Naive B cell (primary cell): ENCODE results near the gene EFTUD2. TPM values are rescaled to one million over a fixed set of nuclear protein-coding genes. Genes with fewer than 3 reads are reported as not detected.

ENCODE experiments used
- ATAC-seq, 2 donors: fragments of 150-1000 bp; cut with Tn5 transposase; 2 replicates each; pipeline ENCODE4 v1.10.0; 2021; ENCODE audit warnings: low read depth in 2 of 2, mild to moderate bottlenecking in 2 of 2, moderate library complexity in 2 of 2
- DNase-seq: peaks from one replicate; pipeline ENCODE4 v3.0.0; 2022
- H3K27ac Mint-ChIP-seq, 6 donors: one replicate each; pipeline ENCODE4 v1.8.0; 2020 to 2022; ENCODE audit warnings: mild to moderate bottlenecking in 6 of 6, mixed read lengths in 6 of 6, moderate library complexity in 5 of 6, inconsistent platforms in 2 of 6
- H3K27me3 Mint-ChIP-seq, 3 donors: one replicate each; pipeline ENCODE4 v1.8.0; 2021 to 2022; ENCODE audit warnings: mixed read lengths in 3 of 3, mild to moderate bottlenecking in 1 of 3
- H3K36me3 Mint-ChIP-seq, 2 donors: one replicate each; pipeline ENCODE4 v1.8.0; 2020 to 2022; ENCODE audit warnings: mixed read lengths in 2 of 2, inconsistent platforms in 1 of 2, mild to moderate bottlenecking in 1 of 2
- H3K4me1 Mint-ChIP-seq, 3 donors: one replicate each; pipeline ENCODE4 v1.8.0; 2020 to 2022; ENCODE audit warnings: mixed read lengths in 3 of 3, inconsistent platforms in 1 of 3, mild to moderate bottlenecking in 1 of 3, moderate library complexity in 1 of 3
- H3K4me3 Mint-ChIP-seq, 8 donors: one replicate each; pipeline ENCODE4 v1.8.0; 2020 to 2022; ENCODE audit warnings: mild to moderate bottlenecking in 8 of 8, mixed read lengths in 8 of 8, moderate library complexity in 8 of 8, inconsistent platforms in 2 of 8
- H3K9me3 Mint-ChIP-seq, 7 donors: one replicate each; pipeline ENCODE4 v1.8.0; 2020 to 2022; ENCODE audit warnings: mixed read lengths in 7 of 7, mild to moderate bottlenecking in 5 of 7, inconsistent platforms in 2 of 7, moderate library complexity in 1 of 7
- polyA plus RNA-seq, 6 donors: library from polyadenylated mRNA; unstranded; fragments of 300-500 nt; fragmentation: Illumina TruSeq; gene quantifications; one replicate each; pipeline ENCODE4 v1.2.3, GENCODE V29; 2021; ENCODE audit warnings: low read depth in 6 of 6

EFTUD2 gene
- polyA plus RNA-seq, 6 donors from 2014 or later: 45.4 to 92.7 (median 66.5) TPM

DNA sequence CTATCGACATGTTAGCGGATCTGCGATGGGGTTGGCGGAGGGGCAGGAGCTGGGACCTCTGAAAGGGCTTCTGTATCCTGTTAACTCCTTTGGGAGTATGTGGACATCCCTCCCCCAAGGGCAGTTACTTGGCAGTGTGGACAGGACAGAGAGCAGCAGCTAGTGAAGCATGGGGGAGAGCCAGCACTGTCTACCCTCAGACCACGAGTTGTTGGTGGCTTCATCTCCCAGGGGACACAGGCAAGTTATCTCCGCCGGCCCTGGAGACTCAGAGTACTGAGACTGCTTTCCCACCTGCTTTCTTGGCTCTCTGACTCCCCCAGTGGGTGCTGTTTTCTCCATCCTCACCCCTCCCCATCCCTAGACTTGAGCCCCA, 21.3 kb upstream of the EFTUD2 start:
- no peak for DNase-seq
- Mint-ChIP-seq H3K27me3 (peaks cover 0 to 41% (median 23%) of the 10 kb centered on the region in 3 donors), H3K4me3 (no peak overlapping the region), H3K4me1 (peaks cover 10 to 14% (median 11%) of the 10 kb centered on the region in 3 donors), H3K27ac (no peak overlapping the region), H3K36me3 (no peaks in the 10 kb centered on the region), H3K9me3 (no peaks in the 10 kb centered on the region)
- ATAC-seq: peak in 1 of 2 donors; percentile 24

DNA sequence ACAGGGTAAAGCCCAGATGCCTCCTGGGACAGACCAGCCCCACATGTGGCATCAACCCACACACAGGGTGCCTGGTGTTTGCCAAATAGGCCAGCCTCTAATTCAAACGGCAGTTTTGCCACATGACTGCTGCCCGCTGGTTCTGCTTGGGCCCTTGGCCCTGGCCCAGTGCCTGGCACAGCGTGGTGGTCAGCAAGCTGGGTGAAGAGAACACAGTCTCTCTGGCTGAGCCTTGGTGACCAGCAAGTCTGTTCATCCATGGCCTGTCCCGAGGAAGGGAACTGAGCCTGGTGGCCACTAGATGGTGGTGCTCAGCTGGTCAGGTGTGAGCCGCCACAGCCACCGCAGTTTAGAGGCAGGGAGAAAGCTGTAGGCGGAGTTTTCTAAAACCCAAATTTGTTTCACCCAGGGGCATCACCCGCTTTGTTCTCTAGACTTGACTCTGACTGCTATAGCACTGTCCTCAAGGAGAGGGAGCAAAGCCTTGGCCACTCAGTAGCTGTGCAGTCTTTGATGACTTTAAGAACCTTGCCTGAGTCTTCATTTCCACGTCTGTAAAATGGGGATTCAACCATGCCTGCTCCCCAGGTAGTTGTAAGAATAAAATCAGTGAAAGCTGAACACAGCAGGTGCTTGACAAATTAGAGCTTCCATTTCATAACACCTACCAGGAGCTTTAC, 20.8 kb upstream of the EFTUD2 start:
- DNase-seq (peak; percentile 50), ATAC-seq (peak; percentile 90 to 93)
- Mint-ChIP-seq H3K4me1 (peaks cover 10 to 14% (median 11%) of the 10 kb centered on the region in 3 donors), H3K36me3 (no peaks in the 10 kb centered on the region), H3K27me3 (peaks cover 0 to 43% (median 23%) of the 10 kb centered on the region in 3 donors), H3K27ac (no peak overlapping the region), H3K9me3 (no peaks in the 10 kb centered on the region), H3K4me3 (no peak overlapping the region)

DNA sequence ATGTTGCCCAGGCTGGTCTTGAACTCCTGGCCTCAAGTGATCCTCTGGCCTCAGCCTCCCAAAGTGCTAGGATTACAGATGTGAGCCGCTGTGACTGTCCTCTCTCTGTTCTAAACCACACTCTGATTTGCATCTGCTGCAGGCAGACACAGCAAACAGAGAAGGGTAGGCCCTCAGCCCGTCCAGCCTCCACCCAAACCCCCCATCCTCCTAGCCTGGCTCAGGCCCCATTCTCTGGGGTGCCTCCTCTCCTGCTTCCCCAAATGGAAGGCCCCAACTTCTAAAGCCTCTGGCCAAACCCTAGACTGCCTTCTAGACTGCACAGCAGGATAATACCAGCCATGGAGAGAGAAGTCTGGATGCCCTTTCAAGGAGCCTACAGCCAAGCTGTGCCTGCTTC, 20.2 kb upstream of the EFTUD2 start:
- no peak for ATAC-seq
- Mint-ChIP-seq H3K4me3 (peak overlapping the region in 1 of 8 donors; percentile 22), H3K27me3 (peaks cover 3 to 49% (median 28%) of the 10 kb centered on the region in 3 donors)

DNA sequence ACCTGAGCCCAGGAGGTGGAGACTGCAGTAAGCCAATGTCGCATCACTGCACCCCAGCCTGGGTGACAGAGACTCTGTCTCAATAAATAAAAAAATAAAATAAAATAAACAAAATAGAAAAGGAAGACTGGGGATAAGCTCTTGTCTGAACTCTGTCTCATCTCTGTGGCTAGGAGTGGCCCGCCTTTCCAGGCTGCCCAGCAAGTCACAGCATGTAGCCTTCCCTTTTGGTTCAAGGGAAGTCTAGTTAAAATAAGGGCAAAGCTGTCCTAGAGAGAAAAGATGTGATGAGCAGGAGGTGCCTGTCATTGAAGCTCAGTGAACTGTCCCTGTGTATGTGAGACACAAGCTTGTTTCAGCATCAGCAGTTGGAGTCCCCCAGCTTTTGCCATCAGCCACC, 18.8 kb upstream of the EFTUD2 start:
- Mint-ChIP-seq H3K36me3 (no peaks in the 10 kb centered on the region), H3K4me1 (peaks cover 14 to 16% (median 16%) of the 10 kb centered on the region in 3 donors), H3K27me3 (peaks cover 10 to 61% (median 40%) of the 10 kb centered on the region in 3 donors), H3K9me3 (no peaks in the 10 kb centered on the region), H3K4me3 (no peak overlapping the region), H3K27ac (no peak overlapping the region)
- ATAC-seq (no peak), DNase-seq (no peak)

More for the DNA sequence above, 20.2 kb upstream of the EFTUD2 start:
- Mint-ChIP-seq H3K36me3 (no peaks in the 10 kb centered on the region), H3K27ac (no peak overlapping the region), H3K9me3 (no peaks in the 10 kb centered on the region), H3K4me1 (peaks cover 13 to 15% (median 14%) of the 10 kb centered on the region in 3 donors)
- no peak for DNase-seq

DNA sequence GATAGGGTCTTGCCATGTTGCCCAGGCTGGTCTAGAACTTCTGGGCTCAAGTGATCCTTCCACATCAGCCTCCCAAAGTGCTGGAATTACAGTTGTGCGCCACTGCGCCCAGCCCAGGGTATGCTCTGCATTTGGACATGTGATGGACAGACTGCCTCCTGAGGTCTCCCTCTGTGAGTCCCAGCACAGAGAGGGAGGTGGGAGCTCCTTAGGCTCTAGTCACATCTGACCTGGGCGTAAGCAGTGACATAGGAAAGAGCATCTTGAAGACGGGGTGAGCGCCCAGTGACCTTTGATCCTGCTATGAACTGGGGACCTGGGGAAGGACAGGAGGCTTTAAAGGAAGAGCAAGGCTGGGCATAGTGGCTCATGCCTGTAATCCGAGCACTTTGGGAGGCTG, 18.2 kb upstream of the EFTUD2 start:
- DNase-seq (no peak), ATAC-seq (no peak)
- no peaks in the 10 kb centered on the region for H3K9me3 Mint-ChIP-seq
- no peak overlapping the region for H3K4me3 Mint-ChIP-seq
- peaks cover 16 to 17% (median 16%) of the 10 kb centered on the region in 3 donors for H3K4me1 Mint-ChIP-seq
- H3K27me3 Mint-ChIP-seq: peaks cover 13 to 59% (median 46%) of the 10 kb centered on the region in 3 donors
- H3K36me3 Mint-ChIP-seq: no peaks in the 10 kb centered on the region
- H3K27ac Mint-ChIP-seq: no peak overlapping the region

DNA sequence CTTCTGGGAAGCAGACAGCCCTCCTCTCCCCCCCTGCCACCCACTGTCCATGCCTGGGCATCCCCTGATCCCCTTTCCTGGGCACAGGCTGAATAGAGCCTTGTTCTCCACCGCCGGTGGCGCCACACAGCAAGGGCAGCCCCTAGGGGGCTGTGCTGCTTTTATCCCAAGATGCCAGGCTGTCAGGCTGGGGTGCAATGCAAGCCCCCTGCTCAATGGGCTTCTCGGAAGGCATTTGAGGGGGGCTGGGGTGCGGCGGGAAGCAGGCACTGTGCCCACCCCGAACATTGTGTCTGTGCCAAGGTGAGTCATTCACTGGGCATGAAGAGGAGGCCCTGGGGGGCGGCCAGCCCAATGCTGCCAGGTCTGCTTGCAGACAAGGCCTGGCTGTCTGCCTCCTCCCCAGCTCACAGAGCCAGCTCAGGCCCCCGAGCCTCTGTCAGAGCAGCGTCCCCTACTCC, 17.6 kb upstream of the EFTUD2 start:
- ATAC-seq (no peak), DNase-seq (no peak)
- H3K36me3 Mint-ChIP-seq: no peaks in the 10 kb centered on the region
- peaks cover 16 to 58% (median 52%) of the 10 kb centered on the region in 3 donors for H3K27me3 Mint-ChIP-seq
- H3K4me1 Mint-ChIP-seq: peaks cover 16 to 19% (median 18%) of the 10 kb centered on the region in 3 donors
- no peak overlapping the region for H3K4me3 Mint-ChIP-seq
- H3K27ac Mint-ChIP-seq: no peak overlapping the region
- H3K9me3 Mint-ChIP-seq: no peaks in the 10 kb centered on the region

DNA sequence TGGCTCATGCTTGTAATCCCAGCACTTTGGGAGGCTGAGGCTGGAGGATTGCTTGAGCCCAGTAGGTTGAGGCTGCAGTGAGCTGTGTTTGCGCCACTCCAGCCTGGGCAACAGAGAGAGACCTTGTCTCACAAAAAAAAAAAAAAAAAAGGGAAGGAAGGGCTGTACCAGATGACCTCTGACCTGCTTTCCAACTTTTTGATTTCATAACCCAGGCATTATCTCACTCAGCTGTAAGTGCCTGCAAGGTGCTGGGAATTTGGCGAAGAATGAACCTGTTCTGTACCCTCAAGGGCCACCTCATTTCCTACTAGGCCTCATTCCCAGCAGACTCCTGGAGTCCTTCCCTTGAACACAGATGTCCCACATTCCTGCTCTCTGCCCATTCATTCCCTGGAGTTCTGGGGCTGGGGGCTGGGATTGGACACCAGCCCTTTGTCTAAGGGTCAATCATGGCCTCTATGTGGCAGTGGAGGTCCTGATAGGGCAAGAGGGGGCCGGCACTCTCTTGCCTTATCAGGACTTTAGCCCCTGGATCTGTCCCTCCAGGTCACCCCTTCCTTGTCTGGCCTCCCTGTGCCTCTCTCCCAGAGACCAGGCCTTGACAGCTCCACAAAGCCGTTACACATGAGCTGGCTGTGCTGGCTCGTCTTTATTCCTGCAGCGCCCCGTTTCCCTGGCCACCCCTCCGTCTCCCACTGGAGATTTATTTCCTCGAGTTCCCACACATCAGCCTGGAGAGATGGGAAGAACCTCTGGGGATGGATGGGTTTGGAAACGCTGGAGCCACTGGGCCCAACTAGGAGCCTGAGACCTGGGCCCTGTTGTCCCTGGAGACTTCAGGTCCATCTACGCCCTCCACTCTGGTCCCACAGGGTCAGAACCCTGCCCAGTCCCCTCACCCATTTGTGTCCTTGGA, 16.9 kb upstream of the EFTUD2 start:
- no peak for ATAC-seq
- Mint-ChIP-seq H3K4me1 (peaks cover 15 to 20% (median 17%) of the 10 kb centered on the region in 3 donors), H3K27me3 (peaks cover 19 to 54% (median 50%) of the 10 kb centered on the region in 3 donors)

DNA sequence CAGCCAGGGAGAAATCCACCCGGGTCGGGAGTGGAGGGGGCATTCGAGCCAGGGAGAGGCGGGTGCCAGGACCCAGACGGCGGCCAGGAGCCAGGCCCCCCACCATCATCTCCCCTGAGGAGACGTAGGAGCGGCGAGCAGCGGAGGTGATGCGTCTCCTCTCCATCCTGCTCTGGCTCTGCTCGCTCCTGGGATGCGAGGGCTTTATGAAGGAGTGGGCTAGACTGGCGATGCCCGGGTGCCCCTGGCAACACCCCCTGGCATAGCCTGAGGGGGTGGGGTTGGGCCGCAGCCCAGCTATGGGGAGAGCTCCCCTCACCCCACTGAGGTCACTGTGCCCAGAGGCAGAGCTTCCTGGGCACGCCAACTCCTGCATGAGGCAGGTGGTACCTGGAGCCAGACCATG, 16.1 kb upstream of the EFTUD2 start, which contains the start of gene GFAP:
TSS of gene GFAP (minus strand) at position 180 of the 406 bp plus-strand sequence. CDS start at position 166, 14 bp downstream.
- peaks cover 14 to 20% (median 17%) of the 10 kb centered on the region in 3 donors for H3K4me1 Mint-ChIP-seq
- H3K9me3 Mint-ChIP-seq: no peaks in the 10 kb centered on the region
- ATAC-seq (no peak), DNase-seq (no peak)
- peaks cover 25 to 54% (median 49%) of the 10 kb centered on the region in 3 donors for H3K27me3 Mint-ChIP-seq
- H3K4me3 Mint-ChIP-seq: no peak within 1 kb of the TSS
- no peaks in the 10 kb centered on the region for H3K36me3 Mint-ChIP-seq
- peak within 1 kb of the TSS in 2 of 6 donors; percentile 74 to 80 for H3K27ac Mint-ChIP-seq

More for the DNA sequence above, 16.9 kb upstream of the EFTUD2 start:
- H3K9me3 Mint-ChIP-seq: no peaks in the 10 kb centered on the region
- H3K36me3 Mint-ChIP-seq: no peaks in the 10 kb centered on the region
- H3K4me3 Mint-ChIP-seq: no peak overlapping the region
- DNase-seq: no peak
- H3K27ac Mint-ChIP-seq: peak overlapping the region in 1 of 6 donors; percentile 74

DNA sequence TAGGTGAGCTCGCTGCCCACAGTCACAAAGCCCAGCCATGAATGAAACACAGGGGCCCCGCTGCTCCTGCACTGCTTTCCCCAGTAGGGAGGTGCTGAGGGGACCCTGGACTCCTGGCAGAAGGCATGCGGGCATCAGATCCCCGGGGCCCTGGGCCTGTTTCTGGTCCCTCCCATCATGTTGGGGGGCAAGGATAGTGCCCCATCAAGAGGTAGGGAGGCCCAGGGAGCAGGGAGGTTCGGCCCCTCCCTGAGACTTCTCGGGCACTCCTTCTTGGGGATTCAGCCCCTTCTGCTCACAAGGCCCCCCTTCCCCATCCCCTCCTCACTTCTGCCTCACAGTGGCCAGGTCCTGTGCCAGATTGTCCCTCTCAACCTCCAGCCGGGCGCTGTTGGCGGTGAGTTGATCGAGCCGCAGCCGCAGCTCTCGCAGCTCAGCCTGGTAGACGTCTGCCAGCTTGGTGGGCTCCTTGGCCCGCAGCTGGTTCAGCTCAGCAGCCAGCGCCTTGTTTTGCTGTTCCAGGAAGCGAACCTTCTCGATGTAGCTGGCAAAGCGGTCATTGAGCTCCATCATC, 15.5 kb upstream of the EFTUD2 start:
- H3K9me3 Mint-ChIP-seq: no peaks in the 10 kb centered on the region
- peak overlapping the region in 1 of 6 donors; percentile 80 for H3K27ac Mint-ChIP-seq
- peaks cover 25 to 58% (median 48%) of the 10 kb centered on the region in 3 donors for H3K27me3 Mint-ChIP-seq
- H3K4me1 Mint-ChIP-seq: peaks cover 13 to 16% (median 14%) of the 10 kb centered on the region in 3 donors
- ATAC-seq: no peak
- no peak overlapping the region for H3K4me3 Mint-ChIP-seq
- no peaks in the 10 kb centered on the region for H3K36me3 Mint-ChIP-seq
- no peak for DNase-seq

DNA sequence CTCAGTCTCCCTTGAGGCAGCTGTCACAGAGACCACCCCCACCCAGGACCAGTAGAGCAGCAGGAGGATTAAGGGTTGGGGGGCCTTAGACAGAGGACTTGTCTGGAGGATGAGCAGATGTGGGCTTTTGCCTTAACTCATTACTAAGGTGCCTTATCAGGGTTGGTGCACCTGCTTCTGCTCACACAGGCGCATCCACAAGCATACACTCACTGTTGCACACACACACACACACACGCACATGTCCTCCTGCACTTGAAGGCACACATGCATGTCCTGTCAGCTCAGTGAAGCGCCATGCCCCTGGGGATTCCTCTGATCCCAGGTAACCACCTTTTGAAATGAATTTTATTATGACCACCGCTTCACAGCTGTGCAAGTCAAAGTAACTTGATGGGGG, 14.9 kb upstream of the EFTUD2 start:
- H3K27me3 Mint-ChIP-seq: peaks cover 30 to 61% (median 53%) of the 10 kb centered on the region in 3 donors
- H3K36me3 Mint-ChIP-seq: no peaks in the 10 kb centered on the region
- peak overlapping the region in 1 of 6 donors; percentile 80 for H3K27ac Mint-ChIP-seq
- ATAC-seq (peak in 1 of 2 donors; percentile 34), DNase-seq (no peak)
- H3K4me3 Mint-ChIP-seq: no peak overlapping the region
- H3K4me1 Mint-ChIP-seq: peaks cover 13 to 16% (median 14%) of the 10 kb centered on the region in 3 donors
- H3K9me3 Mint-ChIP-seq: no peaks in the 10 kb centered on the region

DNA sequence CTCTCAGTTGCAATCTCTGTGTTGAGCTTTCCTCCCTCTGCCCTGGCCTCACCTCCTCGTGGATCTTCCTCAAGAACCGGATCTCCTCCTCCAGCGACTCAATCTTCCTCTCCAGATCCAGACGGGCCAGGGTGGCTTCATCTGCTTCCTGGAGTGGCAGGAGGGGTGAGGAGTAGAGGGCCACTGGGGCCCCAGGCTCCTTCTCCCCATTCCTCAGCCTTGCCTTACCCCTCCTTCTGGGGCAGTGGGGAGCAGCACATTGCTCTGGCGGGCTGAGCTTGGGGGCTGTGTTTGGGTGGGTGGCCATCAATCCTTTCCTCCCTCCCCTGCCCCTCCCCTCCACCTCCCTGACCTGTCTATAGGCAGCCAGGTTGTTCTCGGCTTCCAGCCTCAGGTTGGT, 14.4 kb upstream of the EFTUD2 start:
- Mint-ChIP-seq H3K27me3 (peaks cover 30 to 63% (median 57%) of the 10 kb centered on the region in 3 donors), H3K36me3 (no peaks in the 10 kb centered on the region), H3K27ac (peak overlapping the region in 1 of 6 donors; percentile 67), H3K4me3 (peak overlapping the region in 1 of 8 donors; percentile 43), H3K9me3 (no peaks in the 10 kb centered on the region), H3K4me1 (peaks cover 13 to 16% (median 14%) of the 10 kb centered on the region in 3 donors)
- DNase-seq: no peak
- ATAC-seq: no peak

DNA sequence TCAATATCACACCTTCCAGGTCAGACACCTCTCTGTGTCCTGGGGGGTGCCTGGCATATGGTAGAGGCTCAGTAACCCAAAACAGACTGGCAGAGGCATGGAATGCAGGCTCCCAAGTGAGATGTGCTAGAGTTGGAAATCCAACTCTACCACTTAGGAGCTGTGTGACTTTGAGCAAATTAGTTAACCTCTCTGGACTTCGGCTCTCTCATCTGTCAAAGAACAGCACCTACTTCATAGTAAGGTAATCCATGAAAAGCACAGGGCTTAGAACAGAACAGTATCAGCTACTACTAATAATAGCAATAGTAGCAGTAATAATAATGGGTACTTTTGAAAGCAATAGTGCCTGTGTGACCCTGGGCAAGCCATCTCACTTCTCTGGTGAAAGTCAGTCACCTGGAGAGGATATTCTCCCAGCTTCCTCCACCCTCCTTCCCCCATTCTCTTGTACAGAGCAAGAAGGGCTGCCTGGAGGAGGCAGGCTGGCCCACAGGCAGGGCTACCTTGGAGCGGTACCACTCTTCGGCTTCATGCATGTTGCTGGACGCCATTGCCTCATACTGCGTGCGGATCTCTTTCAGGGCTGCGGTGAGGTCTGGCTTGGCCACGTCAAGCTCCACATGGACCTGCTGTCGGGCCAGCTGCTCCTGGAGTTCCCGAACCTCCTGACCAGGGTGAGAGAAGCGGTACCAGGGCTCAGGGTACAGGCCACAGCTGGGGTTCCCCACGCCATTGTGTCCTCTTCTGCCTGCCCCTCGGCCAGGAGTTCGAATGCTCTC, 13.7 kb upstream of the EFTUD2 start:
- Mint-ChIP-seq H3K9me3 (no peaks in the 10 kb centered on the region), H3K27ac (peak overlapping the region in 1 of 6 donors; percentile 47), H3K27me3 (peaks cover 30 to 67% (median 62%) of the 10 kb centered on the region in 3 donors)

More for the DNA sequence above, 13.7 kb upstream of the EFTUD2 start:
- peaks cover 13 to 16% (median 14%) of the 10 kb centered on the region in 3 donors for H3K4me1 Mint-ChIP-seq
- H3K36me3 Mint-ChIP-seq: no peaks in the 10 kb centered on the region
- DNase-seq (no peak), ATAC-seq (no peak)
- H3K4me3 Mint-ChIP-seq: peak overlapping the region in 4 of 8 donors; percentile 0 to 54 (median 24)
